Heart left ventricle (tissue), 16 donors: Measurements from ENCODE around the gene CSPG4. TPM values are rescaled to one million over a fixed set of nuclear protein-coding genes. Genes with fewer than 3 reads are reported as not detected.
A peak's percentile ranks its signal among the peaks of the same experiment; 100 is the strongest.

Source experiments
- ATAC-seq, 4 donors: fragments of 200-7000 bp; cut with Tn5 transposase; one replicate each; pipeline ENCODE4 v1.9.1; 2020 to 2022; ENCODE audit warnings: moderate library complexity in 4 of 4, mild to moderate bottlenecking in 3 of 4, moderate number of reproducible peaks in 1 of 4
- DNase-seq, 5 donors: peaks; one replicate each; pipeline ENCODE4 v3.0.0-alpha.2; 2020
- H3K27ac ChIP-seq, 12 donors: fragments of 200-600 bp; sonication (generic) in 4 of 12; one replicate each; pipeline versions ENCODE4 v1.5.0 to v1.8.0; 2016 to 2022; ENCODE audit warnings: mild to moderate bottlenecking in 2 of 12
- H3K27me3 ChIP-seq, 9 donors: fragments of 200-600 bp; sonication (generic) in 2 of 9; one replicate each; pipeline versions ENCODE4 v1.5.1 to v1.8.0; 2016 to 2022; ENCODE audit warnings: mild to moderate bottlenecking in 3 of 9
- H3K36me3 ChIP-seq, 9 donors: fragments of 200-600 bp; sonication (generic) in 2 of 9; one replicate each; pipeline versions ENCODE4 v1.5.0 to v1.8.0; 2018 to 2022; ENCODE audit warnings: mild to moderate bottlenecking in 2 of 9
- H3K4me1 ChIP-seq, 12 donors: fragments of 200-600 bp; sonication (generic) in 4 of 12; one replicate each; pipeline versions ENCODE4 v1.5.0 to v1.8.0; 2016 to 2022; ENCODE audit warnings: mild to moderate bottlenecking in 3 of 12
- H3K4me3 ChIP-seq, 12 donors: fragments of 200-600 bp; sonication (generic) in 4 of 12; one replicate each; pipeline versions ENCODE4 v1.5.0 to v1.8.0; 2017 to 2022; ENCODE audit warnings: mild to moderate bottlenecking in 9 of 12, moderate library complexity in 4 of 12
- H3K9me3 ChIP-seq, 12 donors: fragments of 200-600 bp; sonication (generic) in 4 of 12; one replicate each; pipeline versions ENCODE4 v1.5.0 to v1.8.0; 2016 to 2022; ENCODE audit warnings: mild to moderate bottlenecking in 1 of 12
- CTCF ChIP-seq, 12 donors: fragments of 200-600 bp; sonication (generic) in 4 of 12; IDR thresholded peaks; one replicate each; pipeline versions ENCODE4 v1.5.0 to v1.8.0; 2018 to 2022; ENCODE audit warnings: antibody characterized with exemption in 12 of 12, mild to moderate bottlenecking in 5 of 12
- POLR2A ChIP-seq, 2 donors: fragments of 450-650 bp; IDR thresholded peaks; one replicate each; pipeline ENCODE4 v1.6.1; 2017; ENCODE audit warnings: antibody characterized with exemption in 2 of 2, mild to moderate bottlenecking in 2 of 2, moderate library complexity in 2 of 2
- WGBS, 4 donors: extraction: QIAGEN DNeasy Blood & Tissue Kit in 2 of 4; methylation state at CpG; one replicate each; pipeline versions ENCODE4 v1.1.5 to v1.1.7; 2013 to 2018; 5-methylcytosine and 5-hydroxymethylcytosine counted together
- intact Hi-C, 10 donors: fragments of 100-400 bp; cut with DNase I; formaldehyde crosslinking; loops; one replicate each; pipeline versions ENCODE4 v1.11.1 to v1.14.2; 2022
- polyA plus RNA-seq, 2 donors: library from polyadenylated mRNA; stranded (reverse); fragments of 200-250 nt; gene quantifications; one replicate each; pipeline ENCODE4 v1.2.3, GENCODE V29; 2013
- total RNA-seq, 9 donors: library from RNA; depleted of rRNA in 2 of 9; stranded (reverse); fragments of >200 nt in 2 of 9; fragmentation: NEBNext Ultra II Directional in 3 of 9; extraction: Animal tissue kit (Norgen Biotek cat#: 25700) in 3 of 9; gene quantifications; one replicate each; pipeline versions ENCODE4 v1.1.0 to v1.2.4, GENCODE V29; 2016 to 2023
- donor health status: ischemic (EF 13 %, LVEDD 7.1; RV severe dilation, severe dysfunction).
- donor health status: healthy with polysubstance abuse.
- donor health status: DM: no; HTN: yes; CAD: no.
- donor health status: DM: no; HTN: no; CAD: no.
- donor health status: ischemic (EF 25% LVEDD 6.9; RV normal size, moderate dysfunction).
- donor health status: ischemic (EF 25% LVEDD 5.7; RV mildly dilated, moderate dysfunction).
- donor health status: healthy.
- donor health status: DM: yes; HTN: yes; CAD: no.
- donor health status: ischemic (EF 35%, LVEDD 5.7; RV mildly dilated, moderate dysfunction).
- donor health status: nonischemic (EF 11% LVEDD 7.7; RV severe dilation, severe dysfunction).
- donor health status: DM: yes; HTN: yes; CAD: no.
- donor health status: PGD.
- donor health status: ischemic (EF 29% LVEDD 5.4; RV normal size, mild dysfunction).
- donor health status: nonischemic (EF 23%, LVEDD 6.1; RV moderate dilation, normal function).

CSPG4 gene
- total and polyA plus RNA-seq, 11 donors = 8.5 to 46.9 (median 13.9) TPM

GRCh38 chr15:75723171-75723846 lies 10.7 kb upstream of the CSPG4 start:
- no peaks in the 10 kb centered on the region for H3K36me3 ChIP-seq
- no peak for ATAC-seq
- WGBS, 4 donors = 75 to 84% (median 81%) methylated on average over 8 of the region's 8 CpGs
- intact Hi-C loops = loop anchor here in 3 of 10 donors (5.0 to 10.0 kb wide), 3 partner anchors 36 to 201 kb away; no protein-coding TSS in a partner anchor
- no peaks in the 10 kb centered on the region for H3K9me3 ChIP-seq
- peaks cover 0 to 26% (median 11%) of the 10 kb centered on the region in 12 donors for H3K4me1 ChIP-seq
- no peak overlapping the region for H3K4me3 ChIP-seq
- H3K27me3 ChIP-seq = no peaks in the 10 kb centered on the region
- peak in 1 of 5 donors; percentile 24 for DNase-seq
- peak overlapping the region in 9 of 12 donors; percentile 8 to 85 (median 64) for H3K27ac ChIP-seq
- TF ChIP-seq CTCF (IDR thresholded peaks at IDR 0.05) (no peak), POLR2A (IDR thresholded peaks at IDR 0.05) (no peak)

GRCh38 chr15:75721923-75722870 lies 9.5 kb upstream of the CSPG4 start:
- DNase-seq = peak in 1 of 5 donors; percentile 45
- Histone ChIP-seq H3K36me3 (no peaks in the 10 kb centered on the region), H3K9me3 (no peaks in the 10 kb centered on the region), H3K4me3 (no peak overlapping the region), H3K27ac (peak overlapping the region in 1 of 12 donors; percentile 85), H3K27me3 (no peaks in the 10 kb centered on the region), H3K4me1 (peaks cover 0 to 30% (median 11%) of the 10 kb centered on the region in 12 donors)
- 83 to 84% (median 84%) methylated on average over 11 to 14 of the region's 14 CpGs for WGBS, 4 donors
- ATAC-seq = no peak
- intact Hi-C loops = loop anchor here in 3 of 10 donors (5.0 to 10.0 kb wide), 3 partner anchors 35 to 203 kb away; no protein-coding TSS in a partner anchor
- TF ChIP-seq CTCF (IDR thresholded peaks at IDR 0.05) (no peak), POLR2A (IDR thresholded peaks at IDR 0.05) (no peak)

- Histone ChIP-seq H3K36me3 (no peaks in the 10 kb centered on the region), H3K4me3 (no peak overlapping the region), H3K4me1 (peaks cover 0 to 34% (median 11%) of the 10 kb centered on the region in 12 donors), H3K9me3 (no peaks in the 10 kb centered on the region), H3K27me3 (no peaks in the 10 kb centered on the region), H3K27ac (peak overlapping the region in 1 of 12 donors; percentile 85)
- intact Hi-C loops = loop anchor here in 3 of 10 donors (5.0 to 10.0 kb wide), 3 partner anchors 34 to 203 kb away; no protein-coding TSS in a partner anchor
- WGBS, 4 donors = 88 to 93% (median 89%) methylated on average over 12 of the region's 12 CpGs
- ATAC-seq (no peak), DNase-seq (no peak)
- TF ChIP-seq POLR2A (IDR thresholded peaks at IDR 0.05) (no peak), CTCF (IDR thresholded peaks at IDR 0.05) (no peak)
These were observed 8.9 kb upstream of the CSPG4 start for GRCh38 chr15:75721480-75721922.
